ENCODE results near the gene ADCY1.

The ADCY1 gene

DNA sequence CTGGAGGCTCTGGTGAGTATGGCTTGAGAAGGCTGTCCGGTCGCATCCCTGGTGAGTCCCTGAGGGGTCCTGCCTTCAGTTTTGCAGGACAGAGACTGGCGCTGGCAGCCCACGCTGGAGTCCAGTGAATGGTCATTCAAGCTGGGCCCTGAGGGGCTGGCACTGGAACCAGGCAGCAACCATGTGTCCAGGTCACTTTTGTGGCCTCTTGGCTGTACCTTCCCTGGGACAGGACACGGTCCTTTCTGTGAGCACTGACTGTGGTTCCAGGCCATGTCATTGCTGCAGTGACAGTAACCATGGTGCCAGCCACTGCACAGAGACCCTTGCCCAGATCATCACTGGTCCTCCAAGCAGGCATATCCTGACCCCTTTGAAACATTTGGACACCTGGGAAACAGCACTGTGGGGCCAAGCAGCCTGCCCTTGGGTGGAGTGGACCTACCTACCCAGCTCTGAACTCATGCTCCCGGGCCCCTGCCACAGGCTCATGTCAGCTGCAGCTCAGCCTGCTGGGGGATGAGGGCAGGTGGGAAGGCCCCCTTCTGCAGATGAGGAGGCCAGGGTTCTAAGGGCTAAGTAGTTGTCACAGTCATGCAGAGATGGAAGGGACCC, 72.1 kb downstream of the ADCY1 start:
- DNase-seq = no peak
- H3K4me3 ChIP-seq (ENCODE audit: low read depth, low read length) = no peak overlapping the region
- TF ChIP-seq, protein P1, sequence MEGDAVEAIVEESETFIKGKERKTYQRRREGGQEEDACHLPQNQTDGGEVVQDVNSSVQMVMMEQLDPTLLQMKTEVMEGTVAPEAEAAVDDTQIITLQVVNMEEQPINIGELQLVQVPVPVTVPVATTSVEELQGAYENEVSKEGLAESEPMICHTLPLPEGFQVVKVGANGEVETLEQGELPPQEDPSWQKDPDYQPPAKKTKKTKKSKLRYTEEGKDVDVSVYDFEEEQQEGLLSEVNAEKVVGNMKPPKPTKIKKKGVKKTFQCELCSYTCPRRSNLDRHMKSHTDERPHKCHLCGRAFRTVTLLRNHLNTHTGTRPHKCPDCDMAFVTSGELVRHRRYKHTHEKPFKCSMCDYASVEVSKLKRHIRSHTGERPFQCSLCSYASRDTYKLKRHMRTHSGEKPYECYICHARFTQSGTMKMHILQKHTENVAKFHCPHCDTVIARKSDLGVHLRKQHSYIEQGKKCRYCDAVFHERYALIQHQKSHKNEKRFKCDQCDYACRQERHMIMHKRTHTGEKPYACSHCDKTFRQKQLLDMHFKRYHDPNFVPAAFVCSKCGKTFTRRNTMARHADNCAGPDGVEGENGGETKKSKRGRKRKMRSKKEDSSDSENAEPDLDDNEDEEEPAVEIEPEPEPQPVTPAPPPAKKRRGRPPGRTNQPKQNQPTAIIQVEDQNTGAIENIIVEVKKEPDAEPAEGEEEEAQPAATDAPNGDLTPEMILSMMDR (IDR thresholded peaks at IDR 0.05; ENCODE audit: low read depth, low read length, missing control alignments) = no peak
- H3K27ac ChIP-seq = no peak overlapping the region
- no peaks in the 10 kb centered on the region for H3K36me3 ChIP-seq (replicated peaks)
- H3K27me3 ChIP-seq (replicated peaks) = no peaks in the 10 kb centered on the region
- in situ Hi-C loops (cut with HindIII; ENCODE audit: low pct_ligation_motif_present, low sequenced_read_pairs) = no loop called here

DNA sequence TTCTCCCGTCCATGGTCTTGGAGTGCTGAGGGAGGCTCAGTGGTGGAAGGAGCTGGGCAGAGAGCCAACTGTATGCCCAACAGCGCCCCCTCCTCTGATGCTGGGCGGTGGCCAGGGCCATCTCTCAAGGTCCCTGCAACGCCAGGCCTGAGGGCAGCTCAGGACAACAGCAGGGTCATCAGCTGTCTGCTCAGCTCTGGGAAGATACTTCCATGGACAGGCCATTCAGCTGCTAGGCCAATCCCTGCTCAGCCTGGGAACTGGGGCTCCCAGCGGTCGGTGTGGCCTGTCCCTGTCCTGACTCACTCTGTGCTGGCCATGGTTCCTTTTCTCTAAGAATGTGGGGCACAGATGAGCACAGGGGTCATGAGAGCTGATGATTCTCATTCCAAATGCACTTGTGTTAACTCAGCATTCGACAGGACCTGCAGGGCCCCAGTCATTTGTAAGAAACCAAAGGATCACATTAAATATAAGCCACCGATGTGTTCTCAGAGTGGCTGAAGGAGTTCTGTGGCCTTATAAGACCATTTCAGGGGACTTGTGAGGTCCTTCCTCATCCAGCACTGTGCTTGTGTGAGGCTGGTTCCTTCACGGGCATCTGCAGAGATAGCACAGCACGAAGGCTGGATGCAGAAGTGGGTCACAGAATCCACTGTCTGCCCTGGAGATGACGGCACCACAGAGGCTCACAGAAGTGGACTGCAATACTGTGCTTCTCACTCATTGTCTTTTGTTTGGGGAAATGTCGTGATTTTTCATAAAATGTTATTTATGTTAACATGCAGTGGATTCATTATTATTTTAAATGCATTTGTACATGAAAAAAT, 73.0 kb downstream of the ADCY1 start:
- Histone ChIP-seq H3K4me3 (ENCODE audit: low read depth, low read length) (no peak overlapping the region), H3K27me3 (replicated peaks) (no peaks in the 10 kb centered on the region), H3K27ac (no peak overlapping the region), H3K36me3 (replicated peaks) (no peaks in the 10 kb centered on the region)
- DNase-seq = peak; percentile 8
- TF ChIP-seq, protein P1 (IDR thresholded peaks at IDR 0.05; ENCODE audit: low read depth, low read length, missing control alignments) = no peak
- in situ Hi-C loops (cut with HindIII; ENCODE audit: low pct_ligation_motif_present, low sequenced_read_pairs) = no loop called here

- DNase-seq = no peak
- in situ Hi-C loops (cut with HindIII; ENCODE audit: low pct_ligation_motif_present, low sequenced_read_pairs) = no loop called here
- Histone ChIP-seq H3K27ac (no peak overlapping the region), H3K4me3 (ENCODE audit: low read depth, low read length) (no peak overlapping the region), H3K27me3 (replicated peaks) (no peaks in the 10 kb centered on the region), H3K36me3 (replicated peaks) (no peaks in the 10 kb centered on the region)
- TF ChIP-seq, protein P1 (IDR thresholded peaks at IDR 0.05; ENCODE audit: low read depth, low read length, missing control alignments) = no peak
Measured at GRCh38 chr7:45647967-45648670, 74.0 kb downstream of the ADCY1 start.

GRCh38 chr7:45648671-45648995, 74.5 kb downstream of the ADCY1 start:
- Histone ChIP-seq H3K4me3 (ENCODE audit: low read depth, low read length) (no peak overlapping the region), H3K27ac (no peak overlapping the region), H3K36me3 (replicated peaks) (no peaks in the 10 kb centered on the region), H3K27me3 (replicated peaks) (no peaks in the 10 kb centered on the region)
- in situ Hi-C loops (cut with HindIII; ENCODE audit: low pct_ligation_motif_present, low sequenced_read_pairs) = no loop called here
- no peak for DNase-seq
- TF ChIP-seq, protein P1 (IDR thresholded peaks at IDR 0.05; ENCODE audit: low read depth, low read length, missing control alignments) = no peak

- TF ChIP-seq, protein P1 (IDR thresholded peaks at IDR 0.05; ENCODE audit: low read depth, low read length, missing control alignments) = no peak
- Histone ChIP-seq H3K4me3 (ENCODE audit: low read depth, low read length) (no peak overlapping the region), H3K27me3 (replicated peaks) (no peaks in the 10 kb centered on the region), H3K27ac (no peak overlapping the region), H3K36me3 (replicated peaks) (no peaks in the 10 kb centered on the region)
- in situ Hi-C loops (cut with HindIII; ENCODE audit: low pct_ligation_motif_present, low sequenced_read_pairs) = no loop called here
- DNase-seq = no peak
Measured at GRCh38 chr7:45649560-45650346, 75.6 kb downstream of the ADCY1 start.
